GM13976 (cell line): ENCODE measurements around the gene GANC.
A peak's percentile ranks its signal among the peaks of the same experiment; 100 is the strongest.

ENCODE experiments used
- DNase-seq: peaks from one replicate; pipeline ENCODE4 v3.0.0; 2012; ENCODE audit warnings: low spot score
- CTCF ChIP-seq: IDR thresholded peaks from 2 replicates; pipeline ENCODE4 v1.5.1; 2012; ENCODE audit warnings: borderline replicate concordance, mild to moderate bottlenecking; ENCODE audit not compliant: insufficient read depth; ENCODE audit errors: extremely low read depth, missing control alignments, control extremely low read depth
- in situ Hi-C: fragments of 300-500 bp; cut with MboI; formaldehyde crosslinking; loops from one replicate; pipeline ENCODE4 v1.12.0; 2022; ENCODE audit warnings: low sequenced_read_pairs, mixed read lengths, inconsistent platforms; ENCODE audit not compliant: unreplicated experiment

Gene GANC

GRCh38 chr15:42374810-42375209, 101.8 kb downstream of the GANC start:
- no peak for DNase-seq
- in situ Hi-C loops, result no loop called here
- TF ChIP-seq CTCF, result no peak

- in situ Hi-C loops, result no loop called here
- no peak for TF ChIP-seq CTCF
- no peak for DNase-seq
These were observed 102.3 kb downstream of the GANC start for GRCh38 chr15:42375252-42375651.

GRCh38 chr15:42375941-42376340, 102.9 kb downstream of the GANC start:
- in situ Hi-C loops, result no loop called here
- no peak for TF ChIP-seq CTCF
- no peak for DNase-seq

- TF ChIP-seq CTCF, result no peak
- in situ Hi-C loops, result no loop called here
- no peak for DNase-seq
These were observed 105.0 kb downstream of the GANC start for GRCh38 chr15:42378011-42378410.

GRCh38 chr15:42384597-42384996, 111.6 kb downstream of the GANC start:
- in situ Hi-C loops, result no loop called here
- no peak for TF ChIP-seq CTCF
- no peak for DNase-seq

GRCh38 chr15:42385206-42385979, 112.4 kb downstream of the GANC start:
- TF ChIP-seq CTCF, result peak; percentile 65
- peak; percentile 68 for DNase-seq
- in situ Hi-C loops, result no loop called here
